NB4 (cell line): Measurements from ENCODE around the gene TNRC18.

ENCODE experiments used
- MYC ChIP-seq: IDR thresholded peaks from 2 replicates; pipeline ENCODE4 v1.6.1; 2011; ENCODE audit warnings: low read depth, low read length
- POLR2A ChIP-seq: IDR thresholded peaks from 2 replicates; pipeline ENCODE4 v1.6.1; 2011; ENCODE audit warnings: mild to moderate bottlenecking; ENCODE audit not compliant: insufficient read length; ENCODE audit errors: extremely low read depth
- TF ChIP-seq, protein P1 (sequence below): IDR thresholded peaks from one replicate; pipeline ENCODE4 v1.5.1; 2012; ENCODE audit warnings: low read depth, low read length
- TF ChIP-seq, protein P2 (sequence below): IDR thresholded peaks from 2 replicates; pipeline ENCODE4 v1.6.1; 2011; ENCODE audit warnings: low read depth, low read length

- TF ChIP-seq, protein P1, sequence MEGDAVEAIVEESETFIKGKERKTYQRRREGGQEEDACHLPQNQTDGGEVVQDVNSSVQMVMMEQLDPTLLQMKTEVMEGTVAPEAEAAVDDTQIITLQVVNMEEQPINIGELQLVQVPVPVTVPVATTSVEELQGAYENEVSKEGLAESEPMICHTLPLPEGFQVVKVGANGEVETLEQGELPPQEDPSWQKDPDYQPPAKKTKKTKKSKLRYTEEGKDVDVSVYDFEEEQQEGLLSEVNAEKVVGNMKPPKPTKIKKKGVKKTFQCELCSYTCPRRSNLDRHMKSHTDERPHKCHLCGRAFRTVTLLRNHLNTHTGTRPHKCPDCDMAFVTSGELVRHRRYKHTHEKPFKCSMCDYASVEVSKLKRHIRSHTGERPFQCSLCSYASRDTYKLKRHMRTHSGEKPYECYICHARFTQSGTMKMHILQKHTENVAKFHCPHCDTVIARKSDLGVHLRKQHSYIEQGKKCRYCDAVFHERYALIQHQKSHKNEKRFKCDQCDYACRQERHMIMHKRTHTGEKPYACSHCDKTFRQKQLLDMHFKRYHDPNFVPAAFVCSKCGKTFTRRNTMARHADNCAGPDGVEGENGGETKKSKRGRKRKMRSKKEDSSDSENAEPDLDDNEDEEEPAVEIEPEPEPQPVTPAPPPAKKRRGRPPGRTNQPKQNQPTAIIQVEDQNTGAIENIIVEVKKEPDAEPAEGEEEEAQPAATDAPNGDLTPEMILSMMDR: no peak
- TF ChIP-seq POLR2A: no peak
- TF ChIP-seq, protein P2, sequence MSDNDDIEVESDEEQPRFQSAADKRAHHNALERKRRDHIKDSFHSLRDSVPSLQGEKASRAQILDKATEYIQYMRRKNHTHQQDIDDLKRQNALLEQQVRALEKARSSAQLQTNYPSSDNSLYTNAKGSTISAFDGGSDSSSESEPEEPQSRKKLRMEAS: no peak
- TF ChIP-seq MYC: no peak
Measured at GRCh38 chr7:5467645-5468044, 44.0 kb upstream of the TNRC18 start.
